Epithelial cell of esophagus (primary cell): ENCODE data around the gene SLC2A1.

Experiments
- DNase-seq: peaks from one replicate; pipeline ENCODE4 v3.0.0; 2010; ENCODE audit warnings: low read depth
- H3K4me3 ChIP-seq: 2 replicates; pipeline ENCODE4 v1.5.1; 2011; ENCODE audit warnings: mild to moderate bottlenecking, low read length, control low read depth
- TF ChIP-seq, protein P1 (sequence below): IDR thresholded peaks from 2 replicates; pipeline ENCODE4 v1.5.1; 2011; ENCODE audit warnings: low read depth, mild to moderate bottlenecking, low read length, control low read depth, inconsistent platforms; ENCODE audit not compliant: insufficient read depth; ENCODE audit errors: missing control alignments

Gene SLC2A1

DNA sequence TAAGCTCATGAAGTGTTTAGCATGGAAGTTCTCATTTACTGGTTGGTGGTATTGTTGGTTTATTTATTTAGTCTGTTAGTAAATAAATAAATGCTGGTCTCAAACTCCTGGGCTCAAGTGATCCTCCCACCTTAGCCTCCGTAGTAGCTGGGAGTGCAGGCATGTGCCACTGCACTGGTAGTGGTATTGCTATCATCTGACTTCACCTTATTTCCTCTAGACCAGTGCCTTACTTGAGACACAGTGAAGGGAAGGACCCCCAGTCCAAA lies 1.4 kb upstream of the SLC2A1 start:
- TF ChIP-seq, protein P1, sequence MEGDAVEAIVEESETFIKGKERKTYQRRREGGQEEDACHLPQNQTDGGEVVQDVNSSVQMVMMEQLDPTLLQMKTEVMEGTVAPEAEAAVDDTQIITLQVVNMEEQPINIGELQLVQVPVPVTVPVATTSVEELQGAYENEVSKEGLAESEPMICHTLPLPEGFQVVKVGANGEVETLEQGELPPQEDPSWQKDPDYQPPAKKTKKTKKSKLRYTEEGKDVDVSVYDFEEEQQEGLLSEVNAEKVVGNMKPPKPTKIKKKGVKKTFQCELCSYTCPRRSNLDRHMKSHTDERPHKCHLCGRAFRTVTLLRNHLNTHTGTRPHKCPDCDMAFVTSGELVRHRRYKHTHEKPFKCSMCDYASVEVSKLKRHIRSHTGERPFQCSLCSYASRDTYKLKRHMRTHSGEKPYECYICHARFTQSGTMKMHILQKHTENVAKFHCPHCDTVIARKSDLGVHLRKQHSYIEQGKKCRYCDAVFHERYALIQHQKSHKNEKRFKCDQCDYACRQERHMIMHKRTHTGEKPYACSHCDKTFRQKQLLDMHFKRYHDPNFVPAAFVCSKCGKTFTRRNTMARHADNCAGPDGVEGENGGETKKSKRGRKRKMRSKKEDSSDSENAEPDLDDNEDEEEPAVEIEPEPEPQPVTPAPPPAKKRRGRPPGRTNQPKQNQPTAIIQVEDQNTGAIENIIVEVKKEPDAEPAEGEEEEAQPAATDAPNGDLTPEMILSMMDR: no peak
- peak overlapping the region; percentile 70 for H3K4me3 ChIP-seq
- no peak for DNase-seq

DNA sequence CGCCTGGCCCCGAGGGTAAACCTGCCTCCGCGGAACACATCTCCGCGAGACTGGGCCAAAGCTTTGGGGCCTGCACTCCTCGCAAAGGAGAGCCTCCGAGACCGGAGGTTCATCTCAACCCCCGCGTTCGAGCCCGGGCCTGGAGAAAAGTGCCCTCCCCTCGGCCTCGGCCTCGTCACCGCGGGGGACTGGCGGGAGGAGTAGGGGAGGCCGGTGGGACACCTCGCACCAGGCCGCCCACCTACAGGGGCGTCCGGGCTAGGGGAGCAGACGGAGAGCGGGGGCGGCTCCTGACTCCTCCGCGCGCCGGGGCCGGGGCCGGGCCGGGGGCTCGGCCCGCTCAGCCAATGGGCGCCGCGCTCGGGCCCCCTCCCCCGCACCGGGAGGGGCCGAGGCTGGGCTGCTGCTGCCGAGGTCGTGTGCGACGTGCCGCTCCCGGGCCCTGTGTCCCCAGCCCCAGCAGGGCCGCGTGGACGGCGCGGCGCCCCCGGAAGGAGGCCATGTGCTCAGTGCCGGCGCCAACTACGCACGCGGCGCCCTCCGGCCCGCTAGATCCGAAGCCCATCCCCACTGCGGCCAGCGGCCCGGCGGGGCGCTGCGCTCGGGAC lies 684 bp downstream of the SLC2A1 start:
- peak overlapping the region; percentile 70 for H3K4me3 ChIP-seq
- DNase-seq: no peak
- TF ChIP-seq, protein P1: no peak

DNA sequence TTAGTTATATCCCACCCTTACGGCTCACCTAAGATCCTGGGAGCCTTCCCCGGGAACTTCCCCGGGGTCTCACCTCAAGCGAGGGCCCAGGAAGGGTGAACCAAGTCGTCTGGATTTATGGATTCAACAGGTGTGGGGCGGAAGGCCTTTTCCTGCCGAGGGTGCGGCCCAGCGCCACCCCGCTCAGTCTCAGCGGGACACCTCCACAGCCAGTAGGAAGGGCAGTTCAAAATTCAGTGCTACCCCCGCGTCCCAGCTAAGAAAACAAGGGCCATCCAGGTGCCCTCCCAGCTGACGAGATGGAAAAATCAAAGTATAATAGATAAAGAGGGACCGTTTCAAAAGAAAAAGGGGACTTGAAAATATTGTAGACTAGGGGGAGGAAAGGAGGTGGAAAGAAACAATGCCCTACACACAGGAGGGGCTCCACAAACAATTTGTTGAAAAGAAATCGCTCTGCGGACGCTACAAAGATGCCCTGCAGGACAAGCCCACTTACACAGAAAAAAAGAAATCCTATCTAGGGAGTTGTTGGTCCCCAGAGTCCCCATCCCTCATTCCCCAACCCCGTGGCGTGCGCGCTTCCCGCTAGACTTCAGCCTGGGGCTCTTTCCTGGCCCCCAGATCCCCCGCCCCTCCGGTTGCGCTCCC lies 1.3 kb downstream of the SLC2A1 start:
- peak overlapping the region; percentile 70 for H3K4me3 ChIP-seq
- TF ChIP-seq, protein P1: no peak
- DNase-seq: no peak

DNA sequence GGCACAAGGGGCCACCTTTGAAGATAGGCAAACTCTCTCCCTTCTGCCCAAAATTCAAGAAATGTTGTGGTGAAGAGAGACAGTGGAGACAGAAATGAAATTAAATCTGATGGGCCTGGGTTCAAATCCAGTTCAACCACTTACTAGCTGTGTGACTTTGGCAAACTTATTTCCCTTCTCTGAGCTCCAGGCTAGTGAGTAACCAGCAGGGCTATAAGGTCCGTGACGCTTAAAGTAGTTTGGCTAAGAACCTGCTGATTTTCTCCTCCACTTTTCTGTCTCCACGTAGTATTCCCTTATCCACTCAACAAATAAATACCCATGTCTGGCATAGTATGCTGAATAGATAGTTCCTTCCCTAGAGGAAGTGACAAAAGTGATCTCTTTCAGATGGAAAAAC lies 1.9 kb downstream of the SLC2A1 start:
- TF ChIP-seq, protein P1: no peak
- DNase-seq: no peak
- H3K4me3 ChIP-seq: peak overlapping the region; percentile 70

DNA sequence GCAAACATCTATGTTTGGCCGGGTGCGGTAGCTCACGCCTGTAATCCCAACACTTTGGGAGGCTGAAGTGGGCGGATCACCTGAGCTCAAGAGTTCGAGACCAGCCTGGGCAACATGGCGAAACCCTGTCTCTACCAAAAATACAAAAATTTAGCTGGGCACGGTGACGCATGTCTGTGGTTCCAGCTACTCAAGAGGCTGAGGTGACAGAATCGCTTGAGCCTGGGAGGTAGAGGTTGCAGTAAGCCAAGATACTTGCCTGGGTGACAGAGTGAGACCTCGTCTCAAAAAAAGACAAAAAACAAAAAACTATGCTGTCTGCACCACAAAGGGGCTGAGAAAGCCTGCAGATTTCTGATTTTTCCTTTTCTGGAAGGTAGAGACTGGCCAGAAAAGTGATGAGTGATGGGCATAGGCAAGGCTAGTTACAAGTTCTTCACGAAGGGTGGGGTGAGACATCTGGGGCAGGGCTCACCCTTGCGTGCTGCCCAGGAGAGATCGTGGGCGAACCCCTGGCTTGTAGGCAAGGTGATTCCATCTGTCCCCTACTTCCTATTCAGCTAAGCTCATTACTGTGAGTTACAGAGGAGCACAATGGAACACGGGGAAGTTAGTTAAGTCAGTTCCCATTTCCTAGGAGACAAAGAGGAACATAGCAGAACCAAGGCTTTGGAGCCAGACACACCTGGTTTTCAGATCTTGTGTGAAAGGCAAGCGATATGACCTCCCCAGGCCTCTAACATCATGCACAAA lies 3.2 kb downstream of the SLC2A1 start:
- TF ChIP-seq, protein P1: no peak
- no peak for DNase-seq
- H3K4me3 ChIP-seq: peak overlapping the region; percentile 70

DNA sequence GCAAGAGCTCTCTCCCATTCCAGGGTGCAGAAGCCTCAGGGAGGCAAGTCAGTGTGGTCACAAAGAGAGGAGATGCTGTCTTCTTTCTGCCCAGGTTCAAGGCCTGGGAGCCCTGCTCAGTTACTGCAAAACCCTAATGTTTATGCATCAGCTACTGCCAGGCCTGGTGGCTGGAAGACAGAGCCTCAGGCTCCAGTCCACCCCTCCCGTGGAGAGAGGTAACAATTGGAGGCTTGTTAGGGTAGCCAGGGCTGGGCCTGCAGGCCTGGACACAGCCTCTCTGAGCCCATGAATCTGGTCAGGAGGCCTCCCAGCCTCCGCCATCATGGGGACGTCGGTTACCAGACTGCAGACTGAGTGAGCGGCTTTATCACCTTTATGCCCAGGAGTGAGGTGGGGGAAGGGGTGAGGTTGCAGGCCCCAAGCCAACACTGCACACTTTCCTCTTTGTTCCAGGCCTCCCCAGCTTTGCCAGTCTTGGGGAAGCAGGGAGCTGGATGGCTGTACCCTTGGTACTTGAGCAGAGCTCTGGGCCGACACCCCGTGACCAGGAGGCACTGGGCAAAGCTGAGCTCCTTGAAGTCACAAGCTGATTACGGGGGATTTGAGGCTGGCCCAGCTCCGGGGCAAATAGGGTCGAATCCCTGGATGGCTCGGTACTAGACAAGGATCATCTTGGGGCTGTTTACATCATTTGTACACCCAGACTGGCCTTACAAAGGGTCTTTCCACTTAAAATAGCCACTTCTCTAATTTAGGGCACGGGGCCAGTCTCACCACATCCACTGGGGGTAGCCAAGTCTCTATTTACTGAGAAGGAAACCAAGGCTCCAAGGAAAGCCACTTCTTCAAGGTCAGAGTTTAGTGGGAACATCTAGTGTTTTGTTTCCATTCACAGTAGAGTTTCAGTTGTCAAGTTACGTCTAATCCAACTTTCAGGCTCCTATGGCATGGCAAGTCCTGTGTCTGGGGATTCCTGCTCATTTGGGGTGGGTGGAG lies 5.2 kb downstream of the SLC2A1 start:
- peak overlapping the region; percentile 70 for H3K4me3 ChIP-seq
- TF ChIP-seq, protein P1: no peak
- peak; percentile 27 for DNase-seq
